ENCODE data around the gene SMIM33.

DNA sequence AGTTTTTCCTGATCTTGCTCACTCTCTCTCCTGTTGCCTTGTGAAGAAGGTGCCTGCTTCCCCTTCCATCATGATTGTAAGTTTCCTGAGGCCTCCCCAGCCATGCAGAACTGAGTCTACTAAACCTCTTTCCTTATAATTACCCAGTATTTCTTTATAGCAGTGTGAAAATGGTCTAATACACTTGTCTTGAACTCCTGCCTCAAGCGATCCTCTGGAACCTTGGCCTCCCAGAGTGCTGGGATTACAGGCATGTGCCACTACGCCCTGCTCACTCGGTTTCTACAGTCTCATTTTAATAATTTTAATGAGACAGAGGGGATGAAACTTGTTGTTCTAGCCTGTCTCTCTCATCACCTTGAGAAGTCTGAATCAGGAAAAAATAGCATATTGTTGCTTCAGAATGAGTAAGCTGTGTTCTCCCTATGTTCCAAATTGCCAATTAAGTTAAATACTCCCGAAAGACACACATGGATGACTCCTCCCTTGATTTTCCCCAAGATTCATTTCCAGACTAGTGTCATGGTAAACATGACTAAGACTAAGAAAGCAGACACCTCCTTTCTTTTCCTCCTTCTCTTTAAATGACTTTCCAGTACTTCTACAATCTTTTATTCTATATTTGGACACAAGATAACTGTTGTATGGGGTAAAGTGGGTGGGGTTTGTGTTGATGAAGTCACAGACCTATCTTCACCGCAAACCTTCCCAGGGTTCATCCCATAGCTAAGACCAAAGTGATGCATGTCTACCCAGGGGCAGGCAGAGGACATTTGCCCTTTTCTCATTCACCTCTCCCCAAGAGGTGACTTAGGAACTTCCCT is 23.6 kb upstream of the SMIM33 start:
- TF ChIP-seq, protein P1, sequence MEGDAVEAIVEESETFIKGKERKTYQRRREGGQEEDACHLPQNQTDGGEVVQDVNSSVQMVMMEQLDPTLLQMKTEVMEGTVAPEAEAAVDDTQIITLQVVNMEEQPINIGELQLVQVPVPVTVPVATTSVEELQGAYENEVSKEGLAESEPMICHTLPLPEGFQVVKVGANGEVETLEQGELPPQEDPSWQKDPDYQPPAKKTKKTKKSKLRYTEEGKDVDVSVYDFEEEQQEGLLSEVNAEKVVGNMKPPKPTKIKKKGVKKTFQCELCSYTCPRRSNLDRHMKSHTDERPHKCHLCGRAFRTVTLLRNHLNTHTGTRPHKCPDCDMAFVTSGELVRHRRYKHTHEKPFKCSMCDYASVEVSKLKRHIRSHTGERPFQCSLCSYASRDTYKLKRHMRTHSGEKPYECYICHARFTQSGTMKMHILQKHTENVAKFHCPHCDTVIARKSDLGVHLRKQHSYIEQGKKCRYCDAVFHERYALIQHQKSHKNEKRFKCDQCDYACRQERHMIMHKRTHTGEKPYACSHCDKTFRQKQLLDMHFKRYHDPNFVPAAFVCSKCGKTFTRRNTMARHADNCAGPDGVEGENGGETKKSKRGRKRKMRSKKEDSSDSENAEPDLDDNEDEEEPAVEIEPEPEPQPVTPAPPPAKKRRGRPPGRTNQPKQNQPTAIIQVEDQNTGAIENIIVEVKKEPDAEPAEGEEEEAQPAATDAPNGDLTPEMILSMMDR (IDR thresholded peaks at IDR 0.05): no peak
- TF ChIP-seq POLR2A (IDR thresholded peaks at IDR 0.05): no peak

Data from sigmoid colon (tissue), 3 donors.